Tibial nerve (tissue), 4 donors: ENCODE results near the gene ROCK2. TPM values are rescaled to one million over a fixed set of nuclear protein-coding genes. Genes with fewer than 3 reads are reported as not detected.

Experiments used
- DNase-seq, 2 donors: peaks; one replicate each; pipeline ENCODE4 v3.0.0-alpha.2; 2019; ENCODE audit warnings: low spot score in 2 of 2
- H3K27ac ChIP-seq, 4 donors: fragments of 200-600 bp; sonication (generic) in 3 of 4; one replicate each; pipeline ENCODE4 v1.5.1; 2017 to 2019; ENCODE audit warnings: mild to moderate bottlenecking in 1 of 4
- H3K27me3 ChIP-seq, 2 donors: fragments of 200-600 bp; sonication (generic) in 1 of 2; one replicate each; pipeline versions ENCODE4 v1.5.1 to v1.6.0; 2017 to 2019
- H3K36me3 ChIP-seq, 3 donors: fragments of 200-600 bp; sonication (generic); one replicate each; pipeline ENCODE4 v1.5.1; 2018 to 2019
- H3K4me1 ChIP-seq, 4 donors: fragments of 200-600 bp; sonication (generic) in 3 of 4; one replicate each; pipeline ENCODE4 v1.5.1; 2017 to 2019
- H3K4me3 ChIP-seq, 4 donors: fragments of 200-600 bp; sonication (generic) in 3 of 4; one replicate each; pipeline ENCODE4 v1.5.1; 2017 to 2019; ENCODE audit warnings: mild to moderate bottlenecking in 1 of 4, moderate library complexity in 1 of 4
- H3K9me3 ChIP-seq, 4 donors: fragments of 200-600 bp; sonication (generic) in 3 of 4; one replicate each; pipeline ENCODE4 v1.5.1; 2017 to 2019
- EP300 ChIP-seq, 2 donors: sonication (generic); formaldehyde crosslinking; IDR thresholded peaks; one replicate each; pipeline ENCODE4 v1.6.1; 2017; ENCODE audit warnings: antibody characterized with exemption in 2 of 2, mild to moderate bottlenecking in 1 of 2
- POLR2A ChIP-seq, 2 donors: fragments of 450-650 bp; IDR thresholded peaks; one replicate each; pipeline ENCODE4 v1.6.1; 2017; ENCODE audit warnings: antibody characterized with exemption in 2 of 2, mild to moderate bottlenecking in 2 of 2, moderate library complexity in 2 of 2
- WGBS, 2 donors: methylation state at CpG; one replicate each; pipeline ENCODE4 v1.1.5; 2018; 5-methylcytosine and 5-hydroxymethylcytosine counted together
- total RNA-seq, 4 donors: library from RNA; depleted of rRNA; stranded (reverse); fragments of >200 nt; gene quantifications; one replicate each; pipeline ENCODE4 v1.1.0, GENCODE V29; 2016
- TF ChIP-seq, protein P1 (sequence below), 5 experiments: fragments of 200-600 bp in 3 of 5; fragments of 450-650 bp in 2 of 5; sonication (generic) in 3 of 5; IDR thresholded peaks; one replicate each; pipeline ENCODE4 v1.5.1; 2016 to 2019; ENCODE audit warnings: antibody characterized with exemption in 5 of 5, mild to moderate bottlenecking in 3 of 5, moderate library complexity in 2 of 5

ROCK2 gene
- total RNA-seq, 4 donors from 2014 or later, result 56.4 to 81.6 (median 60.7) TPM

DNA sequence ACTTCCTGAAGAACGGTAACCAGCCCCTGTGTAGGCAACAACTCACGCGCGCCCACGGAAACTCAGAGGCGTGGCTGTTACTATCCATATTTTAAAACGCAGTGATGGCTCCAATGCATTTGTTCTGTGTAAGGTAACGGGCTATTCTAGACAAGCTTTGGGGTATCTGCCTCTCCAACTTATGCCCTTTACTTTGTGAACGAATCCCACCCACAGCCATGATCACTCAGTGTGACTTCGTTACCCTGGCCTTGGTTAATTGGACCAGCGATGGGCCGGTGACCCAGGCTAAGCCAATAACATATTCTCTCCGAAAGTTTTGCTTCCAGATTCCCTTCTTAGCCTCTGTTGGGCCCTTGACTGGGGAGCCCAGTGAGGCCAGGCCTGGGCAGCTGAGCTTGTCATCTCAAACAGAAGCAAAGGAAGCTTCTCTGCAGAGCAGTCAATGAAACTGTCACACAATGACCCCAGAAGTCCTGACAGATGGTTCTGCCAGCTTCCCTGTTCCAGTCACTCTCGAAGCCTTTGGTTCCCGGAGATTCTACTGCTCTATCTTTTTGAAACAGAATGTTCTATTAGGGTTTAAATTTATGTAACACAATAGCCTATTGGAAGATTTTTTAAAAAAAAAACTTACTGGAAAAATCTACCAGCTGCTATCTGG is 30.7 kb upstream of the ROCK2 start:
- TF ChIP-seq EP300 (IDR thresholded peaks at IDR 0.05), result no peak
- Histone ChIP-seq H3K36me3 (no peaks in the 10 kb centered on the region), H3K27ac (peak overlapping the region; percentile 67 to 93 (median 86)), H3K4me3 (peak overlapping the region in 3 of 4 donors; percentile 15 to 41 (median 16)), H3K4me1 (peaks cover 0 to 43% (median 24%) of the 10 kb centered on the region in 4 donors), H3K9me3 (no peaks in the 10 kb centered on the region), H3K27me3 (no peaks in the 10 kb centered on the region)
- 47 to 60% methylated on average over 15 of the region's 15 CpGs for WGBS, 2 donors
- DNase-seq, result no peak

DNA sequence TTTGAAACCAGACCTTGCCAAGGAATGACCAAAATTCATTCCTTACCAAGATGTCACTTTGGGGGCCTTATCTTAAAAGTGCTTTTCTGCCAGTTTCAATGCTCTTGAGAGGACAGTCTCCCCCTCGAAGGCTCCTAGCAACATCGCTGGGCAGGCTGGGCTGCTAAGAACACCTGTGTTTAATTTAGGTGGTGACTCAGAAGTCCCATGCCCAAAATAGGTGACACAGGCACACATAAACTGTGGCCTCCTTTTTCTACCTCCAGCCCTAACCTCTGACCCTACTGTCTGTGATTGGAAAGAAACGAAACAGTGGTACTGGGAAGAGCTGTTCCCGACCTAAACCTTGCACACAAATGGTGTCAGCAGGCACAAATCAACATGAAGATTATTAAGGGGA is 28.7 kb upstream of the ROCK2 start:
- H3K9me3 ChIP-seq, result no peaks in the 10 kb centered on the region
- DNase-seq, result no peak
- WGBS, 2 donors, result 84% methylated on average over 4 of the region's 4 CpGs
- TF ChIP-seq POLR2A (IDR thresholded peaks at IDR 0.05), result no peak
- no peaks in the 10 kb centered on the region for H3K36me3 ChIP-seq
- no peaks in the 10 kb centered on the region for H3K27me3 ChIP-seq
- H3K4me1 ChIP-seq, result peaks cover 0 to 47% (median 27%) of the 10 kb centered on the region in 4 donors
- no peak overlapping the region for H3K4me3 ChIP-seq
- peak overlapping the region in 2 of 4 donors; percentile 90 to 93 for H3K27ac ChIP-seq

DNA sequence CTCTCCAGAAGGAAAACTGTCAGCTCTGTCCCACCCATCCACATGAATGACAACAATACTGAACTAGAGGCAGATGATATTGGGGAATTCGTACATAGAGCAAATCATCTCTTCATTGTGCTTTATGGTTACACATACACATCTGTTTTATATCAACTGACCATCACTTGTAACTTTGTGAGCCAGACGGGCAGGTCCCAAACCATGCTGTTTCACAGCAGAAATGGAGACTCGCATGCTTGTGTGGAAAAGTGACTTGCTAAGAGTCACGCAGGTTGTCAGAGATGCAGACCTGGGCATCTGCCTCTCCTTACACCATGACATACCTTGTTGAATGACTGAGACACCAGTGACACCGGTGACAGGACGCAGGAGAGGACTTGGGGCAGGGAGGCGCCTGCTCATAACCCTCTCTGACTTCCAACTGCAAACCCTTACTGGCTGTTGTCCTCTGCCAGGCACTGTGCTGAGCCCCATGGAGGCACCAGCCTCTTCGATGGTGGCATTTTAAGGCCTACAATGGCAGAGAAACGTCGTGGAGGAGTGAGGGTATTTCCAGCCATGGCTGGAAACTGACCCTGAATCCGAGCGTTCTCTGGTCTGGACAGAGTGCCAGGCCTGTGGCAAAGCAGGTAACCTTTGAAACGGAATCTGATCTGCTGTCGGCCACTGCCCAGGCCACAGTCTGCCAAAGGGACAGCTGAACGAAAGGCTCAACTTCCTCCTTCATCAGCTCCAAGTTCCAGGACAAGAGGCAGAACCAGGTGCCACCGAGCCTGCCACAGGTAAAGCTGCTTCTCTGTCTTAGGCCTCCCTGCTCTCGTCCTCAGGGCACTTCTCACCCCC is 26.9 kb upstream of the ROCK2 start:
- Histone ChIP-seq H3K27me3 (no peaks in the 10 kb centered on the region), H3K36me3 (no peaks in the 10 kb centered on the region), H3K4me3 (no peak overlapping the region), H3K4me1 (peaks cover 0 to 52% (median 31%) of the 10 kb centered on the region in 4 donors), H3K27ac (peak overlapping the region in 1 of 4 donors; percentile 0), H3K9me3 (no peaks in the 10 kb centered on the region)
- no peak for DNase-seq
- WGBS, 2 donors, result 89 to 91% methylated on average over 15 to 16 of the region's 17 CpGs
- TF ChIP-seq, protein P1, sequence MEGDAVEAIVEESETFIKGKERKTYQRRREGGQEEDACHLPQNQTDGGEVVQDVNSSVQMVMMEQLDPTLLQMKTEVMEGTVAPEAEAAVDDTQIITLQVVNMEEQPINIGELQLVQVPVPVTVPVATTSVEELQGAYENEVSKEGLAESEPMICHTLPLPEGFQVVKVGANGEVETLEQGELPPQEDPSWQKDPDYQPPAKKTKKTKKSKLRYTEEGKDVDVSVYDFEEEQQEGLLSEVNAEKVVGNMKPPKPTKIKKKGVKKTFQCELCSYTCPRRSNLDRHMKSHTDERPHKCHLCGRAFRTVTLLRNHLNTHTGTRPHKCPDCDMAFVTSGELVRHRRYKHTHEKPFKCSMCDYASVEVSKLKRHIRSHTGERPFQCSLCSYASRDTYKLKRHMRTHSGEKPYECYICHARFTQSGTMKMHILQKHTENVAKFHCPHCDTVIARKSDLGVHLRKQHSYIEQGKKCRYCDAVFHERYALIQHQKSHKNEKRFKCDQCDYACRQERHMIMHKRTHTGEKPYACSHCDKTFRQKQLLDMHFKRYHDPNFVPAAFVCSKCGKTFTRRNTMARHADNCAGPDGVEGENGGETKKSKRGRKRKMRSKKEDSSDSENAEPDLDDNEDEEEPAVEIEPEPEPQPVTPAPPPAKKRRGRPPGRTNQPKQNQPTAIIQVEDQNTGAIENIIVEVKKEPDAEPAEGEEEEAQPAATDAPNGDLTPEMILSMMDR (IDR thresholded peaks at IDR 0.05), result no peak
- no peak for TF ChIP-seq EP300 (IDR thresholded peaks at IDR 0.05)
- no peak for TF ChIP-seq POLR2A (IDR thresholded peaks at IDR 0.05)

DNA sequence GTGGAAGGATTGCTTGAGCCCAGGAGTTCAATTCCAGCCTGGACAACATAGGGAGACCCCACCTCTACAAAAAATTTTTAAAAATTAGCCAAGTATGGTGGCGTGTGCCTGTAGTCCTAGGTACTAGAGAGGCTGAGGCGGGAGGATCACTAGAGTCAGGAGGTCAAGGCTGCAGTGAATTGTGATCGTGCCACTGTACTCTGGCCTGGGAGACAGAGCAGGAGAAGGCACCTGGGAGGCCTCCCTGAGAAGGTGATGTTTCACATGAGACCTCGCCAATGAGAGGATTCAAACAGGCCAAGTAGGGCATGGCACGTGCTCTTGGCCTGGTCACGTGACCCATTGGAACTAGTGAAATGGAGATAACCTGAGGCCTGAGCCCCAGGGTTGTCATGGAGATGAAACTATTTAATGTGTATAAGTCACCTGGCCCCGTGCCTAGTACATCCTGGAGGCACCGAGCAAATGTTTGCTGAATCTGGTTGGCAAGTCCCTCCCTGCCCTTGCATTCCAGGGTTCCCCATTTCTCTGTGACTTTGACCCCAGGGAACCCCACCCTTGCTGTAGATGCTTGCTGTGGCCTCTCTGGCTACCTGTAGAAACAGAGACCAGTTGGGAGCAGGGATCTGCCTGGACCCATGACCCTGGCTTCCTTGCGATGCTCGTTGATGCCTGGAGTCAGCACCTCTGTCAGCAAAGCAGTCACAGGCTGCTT is 26.1 kb upstream of the ROCK2 start:
- WGBS, 2 donors, result 87 to 95% methylated on average over 10 of the region's 10 CpGs
- DNase-seq, result no peak
- H3K9me3 ChIP-seq, result no peaks in the 10 kb centered on the region
- H3K4me1 ChIP-seq, result peaks cover 0 to 44% (median 28%) of the 10 kb centered on the region in 4 donors
- TF ChIP-seq POLR2A (IDR thresholded peaks at IDR 0.05), result no peak
- TF ChIP-seq, protein P1 (IDR thresholded peaks at IDR 0.05), result no peak
- TF ChIP-seq EP300 (IDR thresholded peaks at IDR 0.05), result no peak
- H3K27ac ChIP-seq, result peak overlapping the region in 1 of 4 donors; percentile 0
- H3K4me3 ChIP-seq, result no peak overlapping the region
- H3K27me3 ChIP-seq, result no peaks in the 10 kb centered on the region
- H3K36me3 ChIP-seq, result no peaks in the 10 kb centered on the region

DNA sequence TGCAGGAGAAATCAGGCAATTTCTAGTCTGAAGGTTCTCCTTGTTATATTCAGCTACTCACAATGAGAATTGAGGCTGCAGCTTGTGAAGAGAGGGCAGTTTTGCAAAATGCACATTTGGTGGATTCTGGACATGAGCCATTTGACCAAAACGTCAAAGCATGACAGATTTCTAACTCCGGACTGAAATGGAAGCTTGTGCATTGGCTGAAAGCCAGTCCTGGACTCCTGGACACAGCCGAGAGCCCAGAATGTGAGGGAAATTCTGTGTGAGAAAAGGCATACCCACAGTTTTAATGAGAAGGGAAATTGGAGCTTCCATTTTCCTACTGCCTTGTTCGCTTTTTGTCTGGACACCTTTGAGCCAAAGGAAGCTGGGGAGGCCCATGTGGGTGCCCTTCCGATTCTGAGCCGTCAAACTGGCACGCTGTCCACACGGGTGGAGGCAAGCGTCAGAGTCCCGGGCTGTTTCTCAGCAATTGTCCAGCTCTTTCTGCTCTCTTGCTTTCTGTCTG is 23.7 kb upstream of the ROCK2 start:
- Histone ChIP-seq H3K4me3 (peak overlapping the region; percentile 3 to 31 (median 14)), H3K27ac (peak overlapping the region in 2 of 4 donors; percentile 60 to 70), H3K4me1 (peaks cover 0 to 24% (median 10%) of the 10 kb centered on the region in 4 donors), H3K27me3 (no peaks in the 10 kb centered on the region), H3K36me3 (no peaks in the 10 kb centered on the region), H3K9me3 (no peaks in the 10 kb centered on the region)
- DNase-seq, result no peak
- WGBS, 2 donors, result 9 to 10% methylated on average over 10 of the region's 10 CpGs
- TF ChIP-seq, protein P1 (IDR thresholded peaks at IDR 0.05), result no peak
- TF ChIP-seq EP300 (IDR thresholded peaks at IDR 0.05) (no peak), POLR2A (IDR thresholded peaks at IDR 0.05) (no peak)
